GM12892 (cell line): ENCODE data around the gene POLR3B.
"Not testable (repeated sequence)": the region's sequence is repeated elsewhere in the genome, so short reads cannot be mapped to it uniquely, and the experiment has no call there.

Experiments
- DNase-seq: peaks from one replicate; pipeline ENCODE4 v3.0.0; 2011; ENCODE audit not compliant: insufficient read length
- FAIRE-seq: peaks from 2 replicates; lab custom pipeline; 2011; peaks lifted over from hg19 to GRCh38; lab: Jason Lieb, UNC
- POLR2A ChIP-seq: IDR thresholded peaks from 2 replicates; pipeline ENCODE4 v1.6.1; 2011; ENCODE audit warnings: low read depth, low read length, control low read depth
- POLR2AphosphoS5 ChIP-seq: IDR thresholded peaks from 2 replicates; pipeline ENCODE4 v1.6.1; 2011; ENCODE audit warnings: low read depth, low read length, control low read depth
- TAF1 ChIP-seq: IDR thresholded peaks from 2 replicates; pipeline ENCODE4 v1.6.1; 2011; ENCODE audit warnings: low read depth, mild to moderate bottlenecking, control low read depth, low read length, borderline replicate concordance

Gene POLR3B

GRCh38 chr12:106348411-106348810 lies 9.1 kb upstream of the POLR3B start:
- DNase-seq = no peak
- TF ChIP-seq TAF1 = no peak
- TF ChIP-seq POLR2AphosphoS5 = no peak
- no peak for TF ChIP-seq POLR2A
- FAIRE-seq = no peak

GRCh38 chr12:106353175-106353574 lies 4.4 kb upstream of the POLR3B start:
- TF ChIP-seq POLR2A = no peak

GRCh38 chr12:106358396-106359241 lies 1.1 kb downstream of the POLR3B start:
- TF ChIP-seq POLR2A (no peak), POLR2AphosphoS5 (no peak), TAF1 (no peak)
- FAIRE-seq (no peak), DNase-seq (no peak)

More at GRCh38 chr12:106353175-106353574, 4.4 kb upstream of the POLR3B start:
- DNase-seq (no peak), FAIRE-seq (no peak)

- no peak for TF ChIP-seq TAF1
- no peak for DNase-seq
- no peak for FAIRE-seq
These were observed 2.3 kb downstream of the POLR3B start for GRCh38 chr12:106359646-106360399.

- TF ChIP-seq TAF1 = no peak
- DNase-seq = no peak
- no peak for FAIRE-seq
These were observed 2.9 kb downstream of the POLR3B start for GRCh38 chr12:106360400-106360994.

GRCh38 chr12:106362971-106363370 lies 5.4 kb downstream of the POLR3B start:
- FAIRE-seq = no peak
- no peak for DNase-seq
- TF ChIP-seq POLR2AphosphoS5 (no peak), POLR2A (no peak), TAF1 (no peak)

GRCh38 chr12:106364261-106364660 lies 6.7 kb downstream of the POLR3B start:
- TF ChIP-seq TAF1 (no peak), POLR2AphosphoS5 (no peak), POLR2A (no peak)
- no peak for DNase-seq
- FAIRE-seq = no peak

GRCh38 chr12:106369624-106370346 lies 12.2 kb downstream of the POLR3B start:
- TF ChIP-seq TAF1 (no peak), POLR2AphosphoS5 (no peak), POLR2A (no peak)
- no peak for DNase-seq
- no peak for FAIRE-seq

- FAIRE-seq (no peak), DNase-seq (no peak)
- TF ChIP-seq POLR2A (no peak), TAF1 (no peak), POLR2AphosphoS5 (no peak)
These were observed 21.2 kb downstream of the POLR3B start for GRCh38 chr12:106378788-106379187.

- no peak for TF ChIP-seq POLR2A
- no peak for DNase-seq
- FAIRE-seq = no peak
These were observed 23.4 kb downstream of the POLR3B start for GRCh38 chr12:106380954-106381353.

GRCh38 chr12:106381866-106382265 lies 24.3 kb downstream of the POLR3B start:
- DNase-seq, FAIRE-seq: not testable (repeated sequence)
